ENCODE results near the gene NKX6-1. TPM values are rescaled to one million over a fixed set of nuclear protein-coding genes. Genes with fewer than 3 reads are reported as not detected.

The NKX6-1 gene
- total and polyA plus RNA-seq, 4 donors: 0.02 to 0.20 (median 0.06) TPM; not detected in 1

- Histone ChIP-seq H3K9me3 (ENCODE audit: control insufficient read depth in 4 of 4, insufficient read depth in 3 of 4, low read length in 3 of 4) (no peaks in the 10 kb centered on the region), H3K4me1 (ENCODE audit: control insufficient read depth in 5 of 5, insufficient read depth in 5 of 5, low read length in 5 of 5) (no peaks in the 10 kb centered on the region), H3K4me3 (no peak overlapping the region), H3K27ac (ENCODE audit: low read depth in 1 of 2, low read length in 1 of 2) (no peak overlapping the region), H3K36me3 (ENCODE audit: control insufficient read depth in 4 of 4, insufficient read depth in 4 of 4, low read length in 4 of 4) (no peaks in the 10 kb centered on the region), H3K9ac (ENCODE audit: insufficient read depth in 1 of 2, low read length in 2 of 2) (no peak overlapping the region), H3K27me3 (ENCODE audit: control insufficient read depth in 3 of 3, insufficient read depth in 3 of 3, low read length in 2 of 3) (peaks cover 0 to under 1% (median 0%) of the 10 kb centered on the region in 3 donors)
- DNase-seq (no peak), ATAC-seq (ENCODE audit: insufficient read depth, low FRiP score) (no peak)
- no peak for TF ChIP-seq CTCF (IDR thresholded peaks at IDR 0.05; ENCODE audit: control extremely low read depth, extremely low read depth)
Observed at GRCh38 chr4:84472154-84472553, 26.9 kb downstream of the NKX6-1 start.

GRCh38 chr4:84470204-84470785 lies 28.8 kb downstream of the NKX6-1 start:
- no peak for DNase-seq
- TF ChIP-seq CTCF (IDR thresholded peaks at IDR 0.05; ENCODE audit: control extremely low read depth, extremely low read depth): no peak
- H3K27me3 ChIP-seq (ENCODE audit: control insufficient read depth in 3 of 3, insufficient read depth in 3 of 3, low read length in 2 of 3): no peaks in the 10 kb centered on the region
- H3K36me3 ChIP-seq (ENCODE audit: control insufficient read depth in 4 of 4, insufficient read depth in 4 of 4, low read length in 4 of 4): no peaks in the 10 kb centered on the region
- 59 to 60% methylated on average over 4 of the region's 4 CpGs for WGBS, 2 donors
- no peaks in the 10 kb centered on the region for H3K9me3 ChIP-seq (ENCODE audit: control insufficient read depth in 4 of 4, insufficient read depth in 3 of 4, low read length in 3 of 4)
- no peak overlapping the region for H3K27ac ChIP-seq (ENCODE audit: low read depth in 1 of 2, low read length in 1 of 2)
- no peaks in the 10 kb centered on the region for H3K4me1 ChIP-seq (ENCODE audit: control insufficient read depth in 5 of 5, insufficient read depth in 5 of 5, low read length in 5 of 5)
- no peak for ATAC-seq (ENCODE audit: insufficient read depth, low FRiP score)
- H3K4me3 ChIP-seq: no peak overlapping the region
- H3K9ac ChIP-seq (ENCODE audit: insufficient read depth in 1 of 2, low read length in 2 of 2): no peak overlapping the region

- Histone ChIP-seq H3K4me1 (ENCODE audit: control insufficient read depth in 5 of 5, insufficient read depth in 5 of 5, low read length in 5 of 5) (no peaks in the 10 kb centered on the region), H3K4me3 (no peak overlapping the region), H3K27ac (ENCODE audit: low read depth in 1 of 2, low read length in 1 of 2) (no peak overlapping the region), H3K36me3 (ENCODE audit: control insufficient read depth in 4 of 4, insufficient read depth in 4 of 4, low read length in 4 of 4) (no peaks in the 10 kb centered on the region), H3K9me3 (ENCODE audit: control insufficient read depth in 4 of 4, insufficient read depth in 3 of 4, low read length in 3 of 4) (no peaks in the 10 kb centered on the region), H3K27me3 (ENCODE audit: control insufficient read depth in 3 of 3, insufficient read depth in 3 of 3, low read length in 2 of 3) (no peaks in the 10 kb centered on the region), H3K9ac (ENCODE audit: insufficient read depth in 1 of 2, low read length in 2 of 2) (no peak overlapping the region)
- DNase-seq: no peak
- WGBS, 2 donors: 56 to 61% methylated on average over 3 of the region's 3 CpGs
- no peak for ATAC-seq (ENCODE audit: insufficient read depth, low FRiP score)
- TF ChIP-seq CTCF (IDR thresholded peaks at IDR 0.05; ENCODE audit: control extremely low read depth, extremely low read depth): no peak
Observed at GRCh38 chr4:84467601-84468000, 31.5 kb downstream of the NKX6-1 start.

GRCh38 chr4:84459783-84460182 lies 39.3 kb downstream of the NKX6-1 start:
- H3K4me1 ChIP-seq (ENCODE audit: control insufficient read depth in 5 of 5, insufficient read depth in 5 of 5, low read length in 5 of 5): no peaks in the 10 kb centered on the region

More at GRCh38 chr4:84459783-84460182, 39.3 kb downstream of the NKX6-1 start:
- no peak for TF ChIP-seq CTCF (IDR thresholded peaks at IDR 0.05; ENCODE audit: control extremely low read depth, extremely low read depth)
- Histone ChIP-seq H3K27me3 (ENCODE audit: control insufficient read depth in 3 of 3, insufficient read depth in 3 of 3, low read length in 2 of 3) (no peaks in the 10 kb centered on the region), H3K4me3 (no peak overlapping the region), H3K27ac (ENCODE audit: low read depth in 1 of 2, low read length in 1 of 2) (no peak overlapping the region), H3K9ac (ENCODE audit: insufficient read depth in 1 of 2, low read length in 2 of 2) (no peak overlapping the region), H3K9me3 (ENCODE audit: control insufficient read depth in 4 of 4, insufficient read depth in 3 of 4, low read length in 3 of 4) (no peaks in the 10 kb centered on the region), H3K36me3 (ENCODE audit: control insufficient read depth in 4 of 4, insufficient read depth in 4 of 4, low read length in 4 of 4) (no peaks in the 10 kb centered on the region)
- WGBS, 2 donors: 93 to 94% methylated on average over 1 of the region's 1 CpG
- DNase-seq: no peak
- ATAC-seq (ENCODE audit: insufficient read depth, low FRiP score): no peak

Data from lung (tissue), 12 donors.